GM23248 (cell line): ENCODE data around the gene PTPRR. TPM values are rescaled to one million over a fixed set of nuclear protein-coding genes. Genes with fewer than 3 reads are reported as not detected.

Experiments
- DNase-seq: peaks from one replicate; pipeline ENCODE4 v3.0.0-alpha.2; 2015
- H2AFZ ChIP-seq: fragments of 200-600 bp; sonication (generic); 2 replicates; pipeline ENCODE4 v1.6.1; 2016; ENCODE audit warnings: antibody characterized with exemption
- H3F3A ChIP-seq: fragments of 200-600 bp; sonication (generic); 2 replicates; pipeline ENCODE4 v1.6.1; 2016; ENCODE audit warnings: mild to moderate bottlenecking, antibody characterized with exemption, mixed run types; ENCODE audit not compliant: insufficient read depth
- H3K27ac ChIP-seq: fragments of 200-600 bp; sonication (generic); 2 replicates; pipeline ENCODE4 v1.5.1; 2016; ENCODE audit warnings: mild to moderate bottlenecking
- H3K27me3 ChIP-seq: fragments of 200-600 bp; sonication (generic); replicated peaks from 2 replicates; pipeline ENCODE4 v1.6.1; 2016; ENCODE audit warnings: mild to moderate bottlenecking; ENCODE audit not compliant: insufficient read depth
- H3K36me3 ChIP-seq: fragments of 200-600 bp; sonication (generic); 2 replicates; pipeline ENCODE4 v1.6.1; 2016; ENCODE audit warnings: low read depth, mild to moderate bottlenecking
- H3K4me1 ChIP-seq: fragments of 200-600 bp; sonication (generic); 2 replicates; pipeline ENCODE4 v1.6.1; 2016; ENCODE audit warnings: mild to moderate bottlenecking; ENCODE audit not compliant: insufficient read depth
- H3K4me2 ChIP-seq: fragments of 200-600 bp; sonication (generic); one replicate; pipeline ENCODE4 v1.6.1; 2016; ENCODE audit warnings: mild to moderate bottlenecking; ENCODE audit not compliant: unreplicated experiment
- H3K4me3 ChIP-seq: fragments of 200-600 bp; sonication (generic); 2 replicates; pipeline ENCODE4 v1.5.1; 2016; ENCODE audit warnings: mild to moderate bottlenecking
- H3K79me2 ChIP-seq: fragments of 200-600 bp; sonication (generic); 2 replicates; pipeline ENCODE4 v1.6.1; 2016; ENCODE audit warnings: mild to moderate bottlenecking; ENCODE audit not compliant: insufficient read depth
- H3K9ac ChIP-seq: fragments of 200-600 bp; sonication (generic); 2 replicates; pipeline ENCODE4 v1.6.1; 2016; ENCODE audit warnings: mild to moderate bottlenecking
- H3K9me2 ChIP-seq: fragments of 200-600 bp; sonication (generic); 2 replicates; pipeline ENCODE4 v1.6.1; 2016; ENCODE audit warnings: mixed run types, mild to moderate bottlenecking, moderate library complexity; ENCODE audit not compliant: insufficient read depth
- H3K9me3 ChIP-seq: fragments of 200-600 bp; sonication (generic); one replicate; pipeline ENCODE4 v1.6.1; 2017; ENCODE audit warnings: low read depth
- H4K20me1 ChIP-seq: fragments of 200-600 bp; sonication (generic); 2 replicates; pipeline ENCODE4 v1.6.0; 2016; ENCODE audit not compliant: insufficient read depth
- EZH2 ChIP-seq: fragments of 200-600 bp; sonication (generic); IDR thresholded peaks from 2 replicates; pipeline ENCODE4 v1.6.1; 2018; ENCODE audit warnings: antibody characterized with exemption, mild to moderate bottlenecking; ENCODE audit not compliant: insufficient read depth, poor library complexity, severe bottlenecking
- EZH2phosphoT487 ChIP-seq: fragments of 200-600 bp; sonication (generic); IDR thresholded peaks from 2 replicates; pipeline ENCODE4 v1.6.1; 2018; ENCODE audit warnings: antibody characterized with exemption, moderate library complexity, mild to moderate bottlenecking, low read depth; ENCODE audit not compliant: insufficient read depth
- WGBS, 2 experiments: methylation state at CpG; one replicate each; pipeline ENCODE4 v1.1.6; 2015 to 2017; ENCODE audit warnings: low lambda C conversion rate in 2 of 2, low coverage in 1 of 2; ENCODE audit errors: missing lambda C conversion rate in 2 of 2; 5-methylcytosine and 5-hydroxymethylcytosine counted together
- in situ Hi-C: fragments of 300-500 bp; cut with MboI; formaldehyde crosslinking; loops from 2 replicates; pipeline ENCODE4 v1.15.0; 2020
- polyA plus RNA-seq: library from polyadenylated mRNA; unstranded; fragments of >200 nt; fragmentation: Nextera tagmentation; extraction: Ambion mirVana; gene quantifications from 2 replicates; pipeline ENCODE4 v1.2.1, GENCODE V29; 2016
- total RNA-seq: library from RNA; depleted of rRNA; stranded (reverse); fragments of >200 nt; shearing (Covaris generic); gene quantifications from 2 replicates; pipeline ENCODE4 v1.2.3, GENCODE V29; 2014

The PTPRR gene
- total and polyA plus RNA-seq, 2 experiments from 2014 or later: 1.1 to 1.2 TPM

DNA sequence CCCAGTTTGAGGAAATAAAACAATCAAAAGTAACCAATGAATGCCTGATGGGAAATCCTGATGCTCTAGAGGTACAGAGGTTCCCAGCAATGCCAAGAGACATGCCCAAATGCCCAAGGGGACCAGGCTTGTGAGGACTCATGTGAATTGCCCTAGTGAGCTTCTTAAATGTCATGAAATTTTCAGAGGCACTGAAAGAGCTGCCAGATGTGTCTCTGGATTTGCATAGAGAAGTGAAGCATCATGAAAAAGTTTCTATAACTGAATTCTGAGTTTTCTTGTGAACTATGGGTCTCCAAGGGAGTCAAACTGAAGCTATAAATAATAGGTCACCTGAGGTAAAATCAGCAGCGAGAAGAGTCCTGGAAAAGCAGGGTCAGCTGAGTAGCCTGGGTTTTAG is 9.9 kb downstream of the PTPRR start:
- Histone ChIP-seq H3K4me1 (no peaks in the 10 kb centered on the region), H3K36me3 (no peaks in the 10 kb centered on the region), H3K4me3 (no peak overlapping the region), H3K9ac (no peak overlapping the region), H3K9me2 (no peaks in the 10 kb centered on the region), H3K4me2 (no peak overlapping the region), H3K27ac (no peak overlapping the region), H3F3A (no peaks in the 10 kb centered on the region), H3K79me2 (no peaks in the 10 kb centered on the region), H3K27me3 (no peaks in the 10 kb centered on the region), H3K9me3 (no peaks in the 10 kb centered on the region), H2AFZ (no peak overlapping the region), H4K20me1 (no peaks in the 10 kb centered on the region)
- DNase-seq: no peak
- TF ChIP-seq EZH2: no peak
- TF ChIP-seq EZH2phosphoT487: no peak
- WGBS, 2 experiments: 10 to 29% methylated on average over 1 of the region's 1 CpG
- in situ Hi-C loops: no loop called here

DNA sequence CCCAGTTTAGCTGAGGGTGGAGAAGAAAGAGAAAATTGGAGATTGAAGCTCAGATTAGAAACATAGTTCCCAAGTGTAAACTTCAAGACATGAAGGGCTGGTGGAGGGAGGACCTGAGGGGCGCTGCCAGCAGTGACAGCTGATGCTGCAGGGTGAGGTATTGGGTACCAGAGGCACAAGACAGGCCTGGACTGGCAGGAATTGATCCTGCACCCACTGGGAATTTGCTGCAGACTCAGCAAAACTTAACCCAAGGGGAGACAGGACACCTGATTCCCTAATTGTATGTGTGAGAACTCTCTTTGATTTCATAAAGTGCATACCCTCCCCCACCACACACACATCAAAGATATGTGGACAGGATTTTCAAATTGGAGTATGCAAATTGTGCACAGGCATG is 11.6 kb downstream of the PTPRR start:
- Histone ChIP-seq H3K4me3 (no peak overlapping the region), H3K9me2 (no peaks in the 10 kb centered on the region), H3K27ac (no peak overlapping the region), H3K27me3 (0 out of 2 replicates have a peak, but pooled peaks cover 8% of the 10 kb centered on the region), H3K9me3 (no peaks in the 10 kb centered on the region), H2AFZ (no peak overlapping the region), H3K79me2 (no peaks in the 10 kb centered on the region), H3K4me1 (no peaks in the 10 kb centered on the region), H3K36me3 (no peaks in the 10 kb centered on the region), H3F3A (no peaks in the 10 kb centered on the region), H4K20me1 (no peaks in the 10 kb centered on the region), H3K9ac (no peak overlapping the region), H3K4me2 (no peak overlapping the region)
- in situ Hi-C loops: no loop called here
- TF ChIP-seq EZH2phosphoT487 (no peak), EZH2 (no peak)
- 10 to 50% methylated on average over 1 of the region's 1 CpG for WGBS, 2 experiments
- no peak for DNase-seq

DNA sequence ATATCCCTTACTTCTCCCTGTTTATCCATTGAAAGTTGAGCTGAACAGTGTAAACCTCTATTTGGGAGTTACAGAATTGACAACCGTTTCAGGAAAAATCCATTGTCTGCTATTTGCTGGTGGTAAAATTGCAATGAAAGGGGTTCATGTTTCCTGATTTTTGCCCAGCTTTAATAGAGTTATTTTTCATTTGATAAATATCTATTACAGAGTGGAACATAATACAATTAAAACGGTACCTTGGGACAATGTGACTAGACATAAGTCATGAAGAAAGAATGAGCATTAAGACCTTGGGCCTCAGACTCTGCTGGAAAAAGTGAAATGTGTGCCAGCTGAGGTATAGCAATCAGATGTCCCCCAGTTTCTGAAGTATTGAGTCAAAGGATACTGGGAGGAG is 13.1 kb downstream of the PTPRR start:
- no peak overlapping the region for H3K9ac ChIP-seq
- in situ Hi-C loops: no loop called here
- H3K36me3 ChIP-seq: no peaks in the 10 kb centered on the region
- no peak overlapping the region for H3K4me2 ChIP-seq
- no peaks in the 10 kb centered on the region for H3K9me3 ChIP-seq
- no peak overlapping the region for H3K27ac ChIP-seq
- 0 out of 2 replicates have a peak, but pooled peaks cover 12% of the 10 kb centered on the region for H3K27me3 ChIP-seq
- 23% methylated on average over 2 of the region's 2 CpGs for WGBS, 2 experiments
- no peaks in the 10 kb centered on the region for H3K9me2 ChIP-seq
- no peaks in the 10 kb centered on the region for H3F3A ChIP-seq
- H3K79me2 ChIP-seq: no peaks in the 10 kb centered on the region
- H3K4me1 ChIP-seq: no peaks in the 10 kb centered on the region
- no peak for DNase-seq
- H4K20me1 ChIP-seq: no peaks in the 10 kb centered on the region
- H2AFZ ChIP-seq: no peak overlapping the region
- no peak for TF ChIP-seq EZH2
- no peak for TF ChIP-seq EZH2phosphoT487
- no peak overlapping the region for H3K4me3 ChIP-seq

DNA sequence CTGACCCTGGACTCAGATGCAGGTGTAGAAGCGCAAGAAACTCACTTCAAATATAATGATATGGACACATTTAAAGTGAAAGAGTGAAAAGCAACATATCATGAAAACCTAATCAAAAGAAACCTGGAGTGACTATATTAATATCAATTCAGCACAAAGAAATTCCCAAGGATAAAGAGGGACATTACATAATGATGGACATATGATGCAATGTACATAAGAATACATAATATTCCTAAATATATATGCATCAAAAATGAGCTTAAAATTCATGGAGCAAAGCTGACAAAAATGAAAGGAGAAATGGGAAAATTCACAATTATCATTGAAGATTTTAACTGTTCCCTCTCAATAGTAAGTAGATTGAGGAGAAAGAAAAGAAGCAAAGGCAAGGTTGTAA is 24.6 kb downstream of the PTPRR start:
- in situ Hi-C loops: no loop called here
- WGBS, 2 experiments: 29 to 32% methylated on average over 1 of the region's 1 CpG

DNA sequence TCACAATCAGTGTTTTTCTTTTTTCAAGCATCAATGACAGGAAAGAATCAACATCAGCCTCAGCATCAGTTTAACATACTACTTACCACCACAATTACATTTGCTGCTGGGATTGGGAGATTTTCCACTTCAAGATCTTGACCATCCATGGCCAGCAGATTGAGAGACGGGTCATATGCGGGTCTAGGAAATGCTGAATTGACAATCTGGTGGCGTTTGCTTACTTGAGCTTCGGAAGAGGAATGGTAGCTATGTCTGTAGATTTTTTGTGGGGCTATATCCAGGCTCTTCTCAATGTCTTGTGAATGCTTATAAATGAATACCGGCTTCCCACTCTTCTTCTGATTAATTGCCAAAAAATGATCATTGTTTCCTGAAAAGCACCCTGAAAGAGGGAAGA is 27.9 kb downstream of the PTPRR start:
- Histone ChIP-seq H3K4me2 (no peak overlapping the region), H3K4me1 (no peaks in the 10 kb centered on the region), H3K27me3 (peaks cover 4% of the 10 kb centered on the region; the same call in 1 of the 2 replicates), H4K20me1 (no peaks in the 10 kb centered on the region), H3K27ac (no peak overlapping the region), H3K9me2 (no peaks in the 10 kb centered on the region), H2AFZ (no peak overlapping the region), H3K9me3 (no peaks in the 10 kb centered on the region), H3F3A (no peaks in the 10 kb centered on the region), H3K4me3 (no peak overlapping the region), H3K79me2 (no peaks in the 10 kb centered on the region), H3K36me3 (no peaks in the 10 kb centered on the region), H3K9ac (no peak overlapping the region)
- 39 to 44% methylated on average over 5 of the region's 5 CpGs for WGBS, 2 experiments
- in situ Hi-C loops: no loop called here
- no peak for TF ChIP-seq EZH2
- TF ChIP-seq EZH2phosphoT487: no peak
- no peak for DNase-seq

More for the DNA sequence above, 24.6 kb downstream of the PTPRR start:
- Histone ChIP-seq H2AFZ (no peak overlapping the region), H3F3A (no peaks in the 10 kb centered on the region), H3K4me1 (no peaks in the 10 kb centered on the region), H3K27me3 (no peaks in the 10 kb centered on the region), H4K20me1 (no peaks in the 10 kb centered on the region), H3K79me2 (no peaks in the 10 kb centered on the region), H3K9ac (no peak overlapping the region), H3K36me3 (no peaks in the 10 kb centered on the region), H3K9me2 (no peaks in the 10 kb centered on the region), H3K4me2 (no peak overlapping the region), H3K4me3 (no peak overlapping the region), H3K27ac (no peak overlapping the region), H3K9me3 (no peaks in the 10 kb centered on the region)
- DNase-seq: no peak
- TF ChIP-seq EZH2: no peak
- no peak for TF ChIP-seq EZH2phosphoT487
